ENCODE data around the gene MIER2. TPM values are rescaled to one million over a fixed set of nuclear protein-coding genes. Genes with fewer than 3 reads are reported as not detected.
"Not testable (repeated sequence)": the region's sequence is repeated elsewhere in the genome, so short reads cannot be mapped to it uniquely, and the experiment has no call there.

MIER2 gene
- total RNA-seq, 2 donors from 2014 or later: 17.3 to 19.1 TPM

- no peak for TF ChIP-seq CTCF (IDR thresholded peaks at IDR 0.05)
- no peaks in the 10 kb centered on the region for H3K36me3 ChIP-seq
- intact Hi-C loops (cut with DNase I): no loop called here
- DNase-seq: no peak
- H3K9me3 ChIP-seq: no peaks in the 10 kb centered on the region
- H3K4me3 ChIP-seq: no peak overlapping the region
- H3K27me3 ChIP-seq: no peaks in the 10 kb centered on the region
- H3K4me1 ChIP-seq: no peaks in the 10 kb centered on the region
- no peak overlapping the region for H3K27ac ChIP-seq
- H3K9ac ChIP-seq (ENCODE audit: low read depth in 2 of 2, low read length in 2 of 2): no peak overlapping the region
Measured at GRCh38 chr19:262125-262524, 82.5 kb downstream of the MIER2 start.

- intact Hi-C loops (cut with DNase I); H3K4me1 ChIP-seq; H3K27me3 ChIP-seq: not testable (repeated sequence)
Measured at GRCh38 chr19:256804-257203, 87.8 kb downstream of the MIER2 start.

More at GRCh38 chr19:256804-257203, 87.8 kb downstream of the MIER2 start:
- not testable (repeated sequence) for H3K36me3 ChIP-seq; H3K9me3 ChIP-seq; DNase-seq; H3K27ac ChIP-seq; H3K9ac ChIP-seq (ENCODE audit: low read depth in 2 of 2, low read length in 2 of 2); H3K4me3 ChIP-seq

Other genes with a start within 250 kb of the MIER2 start
- gene OR4F17, start 237.7 kb downstream of the MIER2 start, total RNA-seq: not detected
- gene PLPP2, start 53.4 kb downstream of the MIER2 start, total RNA-seq: 10 to 100 TPM; 83.4 to 88.6 TPM
- under 1 TPM; 0.52 to 0.96 TPM for gene C2CD4C, start 64.4 kb upstream of the MIER2 start, total RNA-seq
- 1 to 10 TPM; 2.7 to 9.5 TPM for gene SHC2, start 116.2 kb upstream of the MIER2 start, total RNA-seq
- 1 to 10 TPM; 4.5 to 7.3 TPM for gene MADCAM1, start 151.7 kb upstream of the MIER2 start, total RNA-seq
- 10 to 100 TPM; 13.3 to 14.4 TPM for gene TPGS1, start 162.7 kb upstream of the MIER2 start, total RNA-seq
- 10 to 100 TPM; 60.7 to 93.4 TPM for gene CDC34, start 187.0 kb upstream of the MIER2 start, total RNA-seq
- gene GZMM, start 199.3 kb upstream of the MIER2 start, total RNA-seq: 1 to 10 TPM in 1 of 2 donors, under 1 TPM in 1; 0.61 to 1.0 TPM
- 1,000 to 10,000 TPM in 1 of 2 donors, 100 to 1,000 TPM in 1; 920 to 1,084 TPM for gene BSG, start 227.8 kb upstream of the MIER2 start, total RNA-seq
- gene HCN2, start 245.1 kb upstream of the MIER2 start, total RNA-seq: under 1 TPM; 0.17 to 0.40 TPM